BLaER1 treated with 17β-estradiol and CSF1 and Interleukin-3, amounts not matched to agents 10 nM and 100 nM (cell line): ENCODE data around the gene POLG.

Experiments
- H3K27ac ChIP-seq, 11 experiments: shearing (Covaris generic); formaldehyde crosslinking; 2 replicates each; pipeline ENCODE4 v1.8.1; 2022
- H3K27me3 ChIP-seq, 11 experiments: shearing (Covaris generic); formaldehyde crosslinking; 2 replicates each; pipeline ENCODE4 v1.8.1; 2022
- H3K36me3 ChIP-seq, 11 experiments: shearing (Covaris generic); formaldehyde crosslinking; 2 replicates each; pipeline ENCODE4 v1.8.1; 2022
- H3K4me1 ChIP-seq, 10 experiments: shearing (Covaris generic); formaldehyde crosslinking; 2 replicates each; pipeline ENCODE4 v1.8.1; 2022
- H3K4me2 ChIP-seq, 11 experiments: shearing (Covaris generic); formaldehyde crosslinking; 2 replicates each; pipeline ENCODE4 v1.8.1; 2022
- H3K4me3 ChIP-seq, 10 experiments: shearing (Covaris generic); formaldehyde crosslinking; 2 replicates each; pipeline ENCODE4 v1.8.1; 2022
- H3K9ac ChIP-seq, 11 experiments: shearing (Covaris generic); formaldehyde crosslinking; 2 replicates each; pipeline ENCODE4 v1.8.1; 2022
- H3K9me3 ChIP-seq, 11 experiments: shearing (Covaris generic); formaldehyde crosslinking; replicated peaks in 1 of 11; 2 replicates each; pipeline ENCODE4 v1.8.1; 2022
- H4K20me1 ChIP-seq, 11 experiments: shearing (Covaris generic); formaldehyde crosslinking; 2 replicates each; pipeline ENCODE4 v1.8.1; 2022
- Cebpa-rat ChIP-seq, 11 experiments: shearing (Covaris generic); IDR thresholded peaks; 2 replicates each; pipeline ENCODE4 v1.8.1; 2022

The POLG gene

DNA sequence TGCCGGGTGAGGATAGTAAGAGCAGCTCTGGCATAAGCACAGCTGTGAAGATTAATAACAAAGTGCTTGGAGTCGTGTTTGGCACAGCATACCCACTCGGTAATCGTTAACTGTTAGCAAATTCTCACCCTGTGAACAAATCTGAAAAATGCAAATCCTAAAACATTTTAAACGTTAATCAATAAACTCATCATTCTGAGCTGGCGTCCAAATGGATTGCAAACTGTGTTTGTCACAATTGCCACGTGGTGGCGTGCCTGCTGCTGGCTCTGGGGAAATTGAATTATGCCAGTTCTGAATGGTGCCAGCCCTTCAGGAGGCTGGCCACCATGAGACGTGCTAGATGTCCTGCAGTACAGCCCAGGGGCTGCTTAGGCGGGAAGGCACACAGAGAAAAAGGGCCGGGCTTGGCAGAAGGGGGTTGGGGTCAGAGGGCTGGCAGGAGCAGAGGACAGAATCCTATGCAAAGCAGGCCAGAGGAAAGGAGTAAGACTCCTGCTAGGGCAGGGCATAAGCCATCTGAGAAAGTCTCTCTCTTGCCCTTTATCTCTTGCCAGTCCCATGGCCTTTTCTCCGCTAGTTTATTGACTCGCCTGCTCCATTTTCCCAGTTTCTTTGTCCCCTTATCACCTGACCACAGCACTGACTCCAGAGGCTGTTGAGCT is 22.1 kb upstream of the POLG start:
- H3K36me3 ChIP-seq, result no peaks in the 10 kb centered on the region
- H3K4me2 ChIP-seq, result no peak overlapping the region
- H3K27me3 ChIP-seq, result peaks cover 43 to 65% (median 54%) of the 10 kb centered on the region in 11 experiments
- peaks cover 0 to 42% (median 23%) of the 10 kb centered on the region in 11 experiments; a peak in 12 of 22 replicates for H4K20me1 ChIP-seq
- TF ChIP-seq Cebpa-rat (IDR thresholded peaks at IDR 0.05), result no peak
- H3K4me1 ChIP-seq, result peaks cover 0 to 7% (median 4%) of the 10 kb centered on the region in 10 experiments; a peak in 4 of 20 replicates
- H3K4me3 ChIP-seq, result no peak overlapping the region
- H3K27ac ChIP-seq, result no peak overlapping the region
- no peak overlapping the region for H3K9ac ChIP-seq
- peaks cover 0 to 5% (median 0%) of the 10 kb centered on the region in 11 experiments; a peak in 1 of 22 replicates for H3K9me3 ChIP-seq

DNA sequence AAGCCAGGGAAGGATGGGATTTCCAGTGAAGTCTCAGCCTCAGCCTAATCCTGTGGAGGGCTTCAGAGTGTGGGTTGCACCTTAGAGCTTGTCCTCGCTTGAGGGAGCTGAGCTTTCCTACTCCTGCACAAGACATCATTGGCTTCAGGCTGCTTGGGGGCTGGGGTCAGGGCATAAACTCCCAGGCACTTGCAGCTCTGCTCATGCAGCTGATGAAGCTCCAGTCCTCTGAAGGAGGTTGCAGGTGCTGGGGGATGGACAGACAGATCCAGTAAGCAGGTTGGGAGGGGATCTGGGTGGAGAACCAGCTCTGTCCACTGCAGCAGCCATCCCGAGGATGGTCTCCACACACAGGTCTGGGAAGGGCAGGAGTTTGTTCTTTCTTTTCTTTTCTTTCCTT is 19.4 kb upstream of the POLG start:
- peaks cover 16 to 38% (median 26%) of the 10 kb centered on the region in 11 experiments for H3K27me3 ChIP-seq
- H3K36me3 ChIP-seq, result no peaks in the 10 kb centered on the region
- H4K20me1 ChIP-seq, result peaks cover 0 to 17% (median 8%) of the 10 kb centered on the region in 11 experiments; a peak in 7 of 22 replicates
- H3K4me1 ChIP-seq, result peaks cover 0 to 3% (median 0%) of the 10 kb centered on the region in 10 experiments; a peak in 3 of 20 replicates
- no peak overlapping the region for H3K4me2 ChIP-seq
- no peak overlapping the region for H3K4me3 ChIP-seq
- no peak overlapping the region for H3K9ac ChIP-seq
- no peaks in the 10 kb centered on the region for H3K9me3 ChIP-seq
- no peak for TF ChIP-seq Cebpa-rat (IDR thresholded peaks at IDR 0.05)
- H3K27ac ChIP-seq, result no peak overlapping the region

DNA sequence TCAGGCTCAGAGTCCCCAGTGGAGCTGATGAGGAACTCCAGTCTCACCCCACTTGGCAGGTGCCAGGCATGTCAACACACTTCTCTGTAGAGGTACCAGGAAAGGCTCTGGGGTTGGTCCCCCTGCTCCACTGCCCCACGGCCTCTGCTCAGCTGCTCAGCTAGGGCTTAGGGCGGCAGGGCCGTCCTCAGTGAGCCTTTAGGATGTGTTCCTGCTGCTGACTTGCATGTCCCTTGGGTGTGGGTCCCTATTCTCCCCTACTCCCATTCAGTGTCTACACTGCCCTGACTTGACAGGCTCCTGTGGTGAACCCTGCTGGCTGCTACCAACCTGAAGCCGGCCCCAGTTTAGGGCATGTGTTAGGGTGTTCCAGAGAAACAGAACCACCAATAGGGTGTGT is 17.9 kb upstream of the POLG start:
- no peak overlapping the region for H3K4me2 ChIP-seq
- no peak overlapping the region for H3K4me3 ChIP-seq
- H3K9ac ChIP-seq, result no peak overlapping the region
- H3K4me1 ChIP-seq, result no peaks in the 10 kb centered on the region
- no peaks in the 10 kb centered on the region for H3K9me3 ChIP-seq
- H3K27ac ChIP-seq, result no peak overlapping the region
- H4K20me1 ChIP-seq, result peaks cover 0 to 8% (median 0%) of the 10 kb centered on the region in 11 experiments; a peak in 5 of 22 replicates
- no peak for TF ChIP-seq Cebpa-rat (IDR thresholded peaks at IDR 0.05)
- H3K27me3 ChIP-seq, result peaks cover 2 to 23% (median 11%) of the 10 kb centered on the region in 11 experiments; a peak in 20 of 22 replicates
- H3K36me3 ChIP-seq, result no peaks in the 10 kb centered on the region

DNA sequence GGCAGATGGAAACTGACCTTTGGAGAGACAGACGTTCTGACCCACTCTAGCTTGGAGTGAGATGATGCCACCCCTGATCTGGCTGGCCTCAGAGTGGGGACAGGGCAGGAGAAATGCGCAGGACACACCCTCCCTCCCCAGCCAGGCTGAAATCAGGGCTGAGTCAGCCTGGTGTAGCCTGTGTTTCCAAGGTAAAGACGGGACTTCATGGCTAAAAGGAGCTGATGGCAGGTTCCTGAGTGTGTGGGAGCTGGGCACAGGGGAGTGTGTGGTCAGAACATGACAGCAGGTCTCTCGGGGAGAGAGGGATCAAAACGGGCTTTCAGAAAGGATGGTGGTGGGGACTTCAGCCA is 14.6 kb upstream of the POLG start:
- Histone ChIP-seq H3K4me3 (no peak overlapping the region), H3K4me2 (no peak overlapping the region), H3K36me3 (no peaks in the 10 kb centered on the region), H3K4me1 (0 out of 20 replicates have a peak, but pooled peaks cover 0 to 3% (median 0%) of the 10 kb centered on the region in 10 experiments), H3K9ac (no peak overlapping the region), H3K27ac (no peak overlapping the region), H4K20me1 (no peaks in the 10 kb centered on the region; a peak in 1 of 22 replicates), H3K9me3 (no peaks in the 10 kb centered on the region; a peak in 1 of 22 replicates), H3K27me3 (no peaks in the 10 kb centered on the region)
- TF ChIP-seq Cebpa-rat (IDR thresholded peaks at IDR 0.05), result no peak

DNA sequence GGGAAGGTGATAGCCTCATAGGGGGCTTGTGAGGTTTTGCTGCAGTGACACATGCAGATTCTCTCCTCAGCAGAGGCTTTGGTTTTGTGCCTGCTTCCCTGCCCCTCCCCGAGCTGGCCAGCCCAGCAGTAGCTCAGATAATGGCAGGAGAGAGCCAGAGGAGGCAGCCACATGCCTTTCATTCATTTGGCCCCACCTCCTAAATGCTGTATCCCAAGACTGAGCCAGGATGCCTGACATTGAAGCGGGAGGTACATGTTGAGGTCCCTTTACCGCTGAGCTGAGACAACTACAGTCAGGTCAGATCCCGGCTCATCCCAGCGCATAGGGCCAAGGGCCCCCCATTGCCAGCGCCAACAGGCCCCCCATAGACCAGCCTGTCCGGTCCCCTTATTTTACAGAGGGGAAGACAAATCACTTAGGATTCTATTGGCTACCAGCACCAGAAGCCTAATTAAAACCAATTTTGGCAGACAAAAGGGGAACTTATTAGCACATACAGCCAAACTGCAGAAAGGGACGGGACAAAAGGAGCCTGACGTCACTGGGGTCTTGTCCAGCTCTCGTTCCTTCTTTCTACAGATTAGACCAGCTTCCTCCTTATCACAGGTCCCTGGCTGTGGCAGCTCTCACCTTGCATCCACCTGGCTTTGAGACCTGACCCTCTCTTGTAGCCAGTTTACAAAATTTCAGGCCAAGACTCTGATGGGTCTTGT is 12.1 kb upstream of the POLG start:
- Histone ChIP-seq H3K36me3 (no peaks in the 10 kb centered on the region), H3K4me1 (0 out of 20 replicates have a peak, but pooled peaks cover 0 to 3% (median 0%) of the 10 kb centered on the region in 10 experiments), H4K20me1 (no peaks in the 10 kb centered on the region; a peak in 2 of 22 replicates), H3K27me3 (no peaks in the 10 kb centered on the region), H3K4me3 (no peak overlapping the region), H3K9me3 (no peaks in the 10 kb centered on the region; a peak in 1 of 22 replicates), H3K4me2 (no peak overlapping the region), H3K27ac (no peak overlapping the region), H3K9ac (no peak overlapping the region)
- TF ChIP-seq Cebpa-rat (IDR thresholded peaks at IDR 0.05), result no peak

DNA sequence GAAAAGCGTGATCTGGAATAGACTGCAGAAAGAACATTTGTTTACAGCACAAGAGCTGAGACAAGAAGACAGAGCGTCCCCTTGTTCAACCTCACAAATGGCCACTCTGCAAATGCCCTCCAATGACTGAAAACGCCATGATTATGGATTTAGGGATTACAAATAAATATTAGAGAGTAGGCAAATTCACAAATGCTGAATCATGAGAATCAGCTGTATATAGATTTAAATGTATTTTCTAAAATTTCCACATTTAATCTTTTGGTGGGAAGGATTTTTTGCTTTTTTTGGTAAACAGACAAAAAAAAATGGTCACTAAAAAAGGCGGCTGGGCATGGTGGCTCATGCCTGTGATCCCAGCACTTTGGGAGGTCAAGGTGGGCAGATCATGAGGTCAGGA is 10.6 kb upstream of the POLG start:
- Histone ChIP-seq H4K20me1 (no peaks in the 10 kb centered on the region; a peak in 2 of 22 replicates), H3K36me3 (no peaks in the 10 kb centered on the region), H3K4me2 (no peak overlapping the region), H3K27ac (no peak overlapping the region), H3K27me3 (no peaks in the 10 kb centered on the region), H3K4me1 (0 out of 20 replicates have a peak, but pooled peaks cover 0 to 3% (median 0%) of the 10 kb centered on the region in 10 experiments), H3K4me3 (no peak overlapping the region), H3K9me3 (no peaks in the 10 kb centered on the region; a peak in 1 of 22 replicates), H3K9ac (no peak overlapping the region)
- no peak for TF ChIP-seq Cebpa-rat (IDR thresholded peaks at IDR 0.05)

DNA sequence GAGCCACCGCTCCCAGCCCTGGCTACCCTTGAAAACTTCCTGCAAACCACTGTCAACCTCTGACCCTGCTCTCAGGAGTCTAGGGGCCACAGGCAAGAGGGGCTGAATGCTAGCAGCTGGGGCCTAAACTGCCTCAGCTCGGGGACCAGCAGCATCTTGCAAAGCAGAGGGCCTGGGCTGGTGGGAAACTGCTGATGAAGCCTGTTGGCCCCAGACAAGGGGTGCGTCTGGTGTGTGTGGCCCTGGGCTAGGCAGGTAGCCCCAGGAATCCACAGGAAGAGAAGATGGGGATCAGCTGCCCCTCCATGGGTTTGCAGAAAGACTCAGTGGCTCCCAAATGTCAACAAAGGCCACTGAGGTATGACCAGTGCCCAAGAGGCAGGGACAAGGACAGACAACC is 8.2 kb upstream of the POLG start:
- Histone ChIP-seq H3K9ac (no peak overlapping the region), H3K27ac (no peak overlapping the region), H3K4me3 (no peak overlapping the region), H3K36me3 (no peaks in the 10 kb centered on the region), H3K4me1 (peaks cover 0 to 3% (median 0%) of the 10 kb centered on the region in 10 experiments; a peak in 2 of 20 replicates), H4K20me1 (no peaks in the 10 kb centered on the region; a peak in 2 of 22 replicates), H3K9me3 (no peaks in the 10 kb centered on the region; a peak in 1 of 22 replicates), H3K27me3 (no peaks in the 10 kb centered on the region), H3K4me2 (no peak overlapping the region)
- no peak for TF ChIP-seq Cebpa-rat (IDR thresholded peaks at IDR 0.05)

DNA sequence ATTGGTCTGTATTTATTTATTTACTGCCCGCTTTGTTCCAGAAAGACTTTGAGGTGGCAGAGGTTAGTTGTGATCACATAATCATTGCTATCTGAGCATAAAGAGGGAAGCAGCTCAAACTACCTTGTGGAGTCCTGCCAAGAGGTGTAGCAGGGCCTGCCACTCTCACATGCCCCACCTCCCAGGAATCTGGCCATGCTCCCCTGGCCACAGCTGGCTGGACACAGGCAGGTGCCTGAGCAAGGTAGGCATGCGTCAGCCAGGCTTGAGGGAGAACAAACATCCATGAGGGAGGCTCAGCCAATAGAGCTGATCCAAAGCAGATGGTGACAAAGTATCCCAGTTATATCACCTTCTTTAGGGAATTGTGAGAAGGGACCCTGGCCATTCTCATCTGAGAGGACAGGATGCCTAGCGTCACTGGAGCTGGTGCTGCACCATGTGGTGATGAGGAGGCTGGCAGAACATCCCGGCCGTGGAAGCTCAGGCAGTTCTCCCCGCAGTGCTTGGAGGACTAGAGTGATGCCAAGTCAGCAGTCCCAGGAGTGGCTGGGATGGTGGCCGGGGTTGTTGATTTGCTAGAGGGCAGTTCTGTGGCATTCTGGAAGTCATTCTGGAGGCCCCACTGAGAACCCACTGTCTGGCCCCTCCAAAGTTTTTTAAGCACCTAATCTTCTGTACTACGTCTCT is 6.8 kb upstream of the POLG start:
- H3K27ac ChIP-seq, result no peak overlapping the region
- TF ChIP-seq Cebpa-rat (IDR thresholded peaks at IDR 0.05), result no peak

DNA sequence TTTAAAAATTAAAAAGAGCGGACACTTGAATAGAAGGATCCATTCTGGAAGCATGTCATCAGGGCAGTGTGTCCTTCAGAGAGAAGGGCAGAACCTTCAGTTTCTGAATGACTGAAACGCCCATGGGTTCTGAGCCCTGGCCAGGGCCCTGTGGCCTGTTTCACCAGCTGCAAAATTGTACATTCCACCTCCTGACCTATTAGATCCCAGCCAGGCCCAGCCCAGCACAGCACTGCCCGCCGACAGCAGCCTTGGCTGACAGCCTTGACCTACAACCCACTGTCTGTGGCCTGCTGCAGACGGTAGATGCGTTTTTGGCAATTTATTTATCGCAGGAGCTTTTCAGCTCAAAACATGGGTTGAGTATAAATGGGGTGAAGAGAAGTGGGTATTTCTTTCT is 5.9 kb upstream of the POLG start:
- Histone ChIP-seq H4K20me1 (no peaks in the 10 kb centered on the region; a peak in 1 of 22 replicates), H3K4me2 (no peak overlapping the region), H3K27ac (no peak overlapping the region), H3K9ac (no peak overlapping the region), H3K4me1 (peaks cover 2 to 18% (median 12%) of the 10 kb centered on the region in 10 experiments; a peak in 18 of 20 replicates), H3K9me3 (no peaks in the 10 kb centered on the region; a peak in 1 of 22 replicates), H3K27me3 (no peaks in the 10 kb centered on the region), H3K4me3 (no peak overlapping the region), H3K36me3 (no peaks in the 10 kb centered on the region)
- no peak for TF ChIP-seq Cebpa-rat (IDR thresholded peaks at IDR 0.05)

More for the DNA sequence above, 6.8 kb upstream of the POLG start:
- Histone ChIP-seq H3K4me2 (no peak overlapping the region), H3K9ac (no peak overlapping the region), H3K9me3 (no peaks in the 10 kb centered on the region; a peak in 1 of 22 replicates), H3K36me3 (no peaks in the 10 kb centered on the region), H3K4me1 (peaks cover 0 to 9% (median 4%) of the 10 kb centered on the region in 10 experiments; a peak in 7 of 20 replicates), H3K27me3 (no peaks in the 10 kb centered on the region), H4K20me1 (no peaks in the 10 kb centered on the region; a peak in 1 of 22 replicates), H3K4me3 (no peak overlapping the region)
